ENCODE data around the gene FAM184B. TPM values are rescaled to one million over a fixed set of nuclear protein-coding genes. Genes with fewer than 3 reads are reported as not detected.

FAM184B gene
- total and polyA plus RNA-seq, 2 of the 4 experiments (the other 2 are of a cell fraction) = 0.07 to 0.18 TPM

- POLR2A ChIA-PET (ENCODE audit: unreplicated experiment) = no interaction called here
- intact Hi-C loops (cut with micrococcal nuclease) = no loop called here
- H3K4me1 ChIP-seq (ENCODE audit: control insufficient read depth, insufficient read depth, low read length) = no peaks in the 10 kb centered on the region
These were observed 20.4 kb downstream of the FAM184B start for GRCh38 chr4:17761062-17761461.

More at GRCh38 chr4:17761062-17761461, 20.4 kb downstream of the FAM184B start:
- H2BK20ac ChIP-seq (ENCODE audit: low read depth, low read length) = no peak overlapping the region
- no peak overlapping the region for H2AK9ac ChIP-seq (replicated peaks; ENCODE audit: low read depth, low read length, poor library complexity)
- DNase-seq (no peak), ATAC-seq (ENCODE audit: low read depth) (no peak)
- no peak overlapping the region for H2BK120ac ChIP-seq (ENCODE audit: low read depth, low read length)
- CTCF ChIA-PET = no interaction called here
- H3K4me2 ChIP-seq (ENCODE audit: low read depth, low read length) = no peak overlapping the region
- no peak overlapping the region for H4K5ac ChIP-seq (ENCODE audit: low read depth, low read length)
- BruUV-seq (replicated peaks) = no TSS peak
- no peak overlapping the region for H3K9ac ChIP-seq (ENCODE audit: low read depth, low read length)
- no peak overlapping the region for H3K4ac ChIP-seq (ENCODE audit: low read depth, low read length)
- no peak overlapping the region for H2BK5ac ChIP-seq (ENCODE audit: low read depth, low read length, poor library complexity, severe bottlenecking)
- H3K9me1 ChIP-seq (ENCODE audit: insufficient read depth, low read length) = no peaks in the 10 kb centered on the region
- H3K27ac ChIP-seq (ENCODE audit: insufficient read depth, low read length) = no peak overlapping the region
- H3K9me3 ChIP-seq (ENCODE audit: control insufficient read depth, insufficient read depth, low read length) = no peaks in the 10 kb centered on the region
- H2AK5ac ChIP-seq (ENCODE audit: low read depth, low read length) = no peak overlapping the region
- no peak overlapping the region for H2AFZ ChIP-seq (replicated peaks; ENCODE audit: low read length, poor library complexity)
- dilution Hi-C loops (cut with HindIII; ENCODE audit: low sequenced_read_pairs, unreplicated experiment) = no loop called here
- no peaks in the 10 kb centered on the region for H3K79me1 ChIP-seq (ENCODE audit: low read depth in 1 of 2, low read length in 2 of 2)
- no peak overlapping the region for H3K14ac ChIP-seq (replicated peaks; ENCODE audit: low read depth, low read length)
- no peak overlapping the region for H3K23ac ChIP-seq (ENCODE audit: low read depth, low read length)
- H3K4me3 ChIP-seq (ENCODE audit: insufficient read depth, low read depth, low read length) = no peak overlapping the region
- no peaks in the 10 kb centered on the region for H3K36me3 ChIP-seq (ENCODE audit: control insufficient read depth, insufficient read depth, low read length)
- in situ Hi-C loops (cut with MboI; ENCODE audit: low sequenced_read_pairs) = no loop called here
- H2BK15ac ChIP-seq (ENCODE audit: low read depth, low read length) = no peak overlapping the region
- H3K27me3 ChIP-seq (ENCODE audit: control insufficient read depth, insufficient read depth, low read length) = peaks cover 3% of the 10 kb centered on the region
- no peaks in the 10 kb centered on the region for H4K20me1 ChIP-seq (ENCODE audit: insufficient read depth, low read length)
- 0% methylated on average over 1 of the region's 1 CpG; no CpG with 5 or more reads in 1 of the 2 experiments for WGBS, 2 experiments (ENCODE audit: extremely low coverage in 2 of 2, insufficient read length in 1 of 2)
- no peak overlapping the region for H3K18ac ChIP-seq (ENCODE audit: low read depth, low read length)
- no peak overlapping the region for H3K56ac ChIP-seq (ENCODE audit: extremely low read depth, insufficient read depth, low read length)
- TF ChIP-seq POLR2A (IDR thresholded peaks at IDR 0.05; ENCODE audit: low read depth, low read length) = no peak
- TF ChIP-seq MAFK (IDR thresholded peaks at IDR 0.05; ENCODE audit: low read depth, low read length) = no peak
- no peak for TF ChIP-seq CTCF (conservative IDR thresholded peaks at IDR 0.05; ENCODE audit: low read depth, low read length)
- TF ChIP-seq MXI1 (IDR thresholded peaks at IDR 0.05; ENCODE audit: borderline replicate concordance, low read depth, low read length) = no peak
- TF ChIP-seq USF2 (IDR thresholded peaks at IDR 0.05; ENCODE audit: low read depth, low read length) = no peak
- TF ChIP-seq CHD1 (IDR thresholded peaks at IDR 0.05; ENCODE audit: low read depth, low read length) = no peak
- TF ChIP-seq RAD21 (IDR thresholded peaks at IDR 0.05; ENCODE audit: low read length) = no peak
- no peak overlapping the region for H4K8ac ChIP-seq (ENCODE audit: low read depth in 2 of 2, low read length in 2 of 2)
- H4K91ac ChIP-seq (ENCODE audit: insufficient read depth, low read depth, low read length) = no peak overlapping the region
